Neural crest cell (in vitro differentiated cells): ENCODE measurements around the gene DNHD1. TPM values are rescaled to one million over a fixed set of nuclear protein-coding genes. Genes with fewer than 3 reads are reported as not detected.
"Not testable (repeated sequence)": the region's sequence is repeated elsewhere in the genome, so short reads cannot be mapped to it uniquely, and the experiment has no call there.

ENCODE experiments used
- DNase-seq: peaks from one replicate; pipeline ENCODE4 v3.0.0; 2021; ENCODE audit warnings: low read depth, mixed read lengths, low spot score
- H3K27ac Mint-ChIP-seq: one replicate; pipeline ENCODE4 v1.8.0; 2021; ENCODE audit warnings: mild to moderate bottlenecking, mixed read lengths; ENCODE audit not compliant: unreplicated experiment
- H3K27me3 Mint-ChIP-seq: 2 replicates; pipeline ENCODE4 v1.8.0; 2021; ENCODE audit warnings: low read depth, mild to moderate bottlenecking, mixed read lengths
- H3K36me3 Mint-ChIP-seq: 2 replicates; pipeline ENCODE4 v1.8.0; 2021; ENCODE audit warnings: low read depth, mild to moderate bottlenecking, mixed read lengths
- H3K4me1 Mint-ChIP-seq: 2 replicates; pipeline ENCODE4 v1.8.0; 2021; ENCODE audit warnings: mixed read lengths
- H3K4me3 Mint-ChIP-seq: one replicate; pipeline ENCODE4 v1.8.0; 2021; ENCODE audit warnings: mild to moderate bottlenecking, mixed read lengths
- H3K9me3 Mint-ChIP-seq: 2 replicates; pipeline ENCODE4 v1.8.0; 2021; ENCODE audit warnings: mixed read lengths
- CTCF ChIP-seq: fragments of 200-600 bp; sonication (generic); conservative IDR thresholded peaks from 2 replicates; pipeline ENCODE4 v1.5.0; 2021; ENCODE audit warnings: antibody characterized with exemption, mild to moderate bottlenecking
- total RNA-seq: library from RNA; stranded (reverse); gene quantifications from 2 replicates; pipeline ENCODE4 v1.2.1, GENCODE V29; 2021

The DNHD1 gene
- total RNA-seq, 1 donor from 2014 or later, result 10.2 TPM

GRCh38 chr11:6504166-6504565 lies 7.1 kb downstream of the DNHD1 start:
- Mint-ChIP-seq H3K9me3 (no peaks in the 10 kb centered on the region), H3K4me1 (peaks cover 3% of the 10 kb centered on the region), H3K27ac (no peak overlapping the region), H3K27me3 (no peaks in the 10 kb centered on the region), H3K36me3 (no peaks in the 10 kb centered on the region), H3K4me3 (no peak overlapping the region)
- no peak for DNase-seq
- TF ChIP-seq CTCF, result no peak

GRCh38 chr11:6505577-6506240 lies 8.6 kb downstream of the DNHD1 start:
- Mint-ChIP-seq H3K4me1 (peaks cover 3% of the 10 kb centered on the region), H3K9me3 (no peaks in the 10 kb centered on the region), H3K27ac (no peak overlapping the region), H3K4me3 (no peak overlapping the region), H3K36me3 (peaks cover 2% of the 10 kb centered on the region), H3K27me3 (no peaks in the 10 kb centered on the region)
- TF ChIP-seq CTCF, result peak; percentile 83
- DNase-seq, result no peak

GRCh38 chr11:6516865-6517264 lies 19.8 kb downstream of the DNHD1 start:
- Mint-ChIP-seq H3K4me1 (peaks cover 4% of the 10 kb centered on the region), H3K4me3 (no peak overlapping the region), H3K36me3 (peaks cover 38% of the 10 kb centered on the region), H3K27me3 (no peaks in the 10 kb centered on the region), H3K27ac (no peak overlapping the region), H3K9me3 (peaks cover 3% of the 10 kb centered on the region)
- TF ChIP-seq CTCF, result no peak
- no peak for DNase-seq

GRCh38 chr11:6520265-6520664 lies 23.2 kb downstream of the DNHD1 start:
- H3K9me3 Mint-ChIP-seq, result peaks cover 2% of the 10 kb centered on the region
- TF ChIP-seq CTCF, result no peak
- no peaks in the 10 kb centered on the region for H3K4me1 Mint-ChIP-seq
- H3K36me3 Mint-ChIP-seq, result peaks cover 35% of the 10 kb centered on the region
- no peak overlapping the region for H3K4me3 Mint-ChIP-seq
- no peak overlapping the region for H3K27ac Mint-ChIP-seq
- no peaks in the 10 kb centered on the region for H3K27me3 Mint-ChIP-seq
- no peak for DNase-seq

GRCh38 chr11:6521946-6522345 lies 24.9 kb downstream of the DNHD1 start:
- not testable (repeated sequence) for H3K4me3 Mint-ChIP-seq, DNase-seq, H3K27me3 Mint-ChIP-seq, H3K4me1 Mint-ChIP-seq, H3K27ac Mint-ChIP-seq, H3K9me3 Mint-ChIP-seq
- H3K36me3 Mint-ChIP-seq, result peaks cover 32% of the 10 kb centered on the region

GRCh38 chr11:6523253-6523652 lies 26.2 kb downstream of the DNHD1 start:
- DNase-seq, result no peak
- Mint-ChIP-seq H3K4me1 (no peaks in the 10 kb centered on the region), H3K36me3 (peaks cover 24% of the 10 kb centered on the region), H3K27me3 (no peaks in the 10 kb centered on the region), H3K4me3 (no peak overlapping the region), H3K9me3 (no peaks in the 10 kb centered on the region), H3K27ac (no peak overlapping the region)
- no peak for TF ChIP-seq CTCF
